ENCODE results near the gene SHISA7.
"Not testable (repeated sequence)": the region's sequence is repeated elsewhere in the genome, so short reads cannot be mapped to it uniquely, and the experiment has no call there.

GRCh38 chr19:55401390-55401789, 41.7 kb downstream of the SHISA7 start:
- TF ChIP-seq ZNF510 (tag by site-specific recombination; IDR thresholded peaks at IDR 0.05; ENCODE audit: insufficient replicate concordance); ZNF701 (tag by site-specific recombination; IDR thresholded peaks at IDR 0.05); ELK4 (IDR thresholded peaks at IDR 0.05; ENCODE audit: borderline replicate concordance, low read depth, low read length); CTCF (tag by site-specific recombination; IDR thresholded peaks at IDR 0.05); ZNF416 (tag by site-specific recombination; IDR thresholded peaks at IDR 0.05); WT1 (tag by site-specific recombination; IDR thresholded peaks at IDR 0.05); ZNF114 (tag by site-specific recombination; IDR thresholded peaks at IDR 0.05); INSM2 (tag by site-specific recombination; IDR thresholded peaks at IDR 0.05); PATZ1 (tag by site-specific recombination; IDR thresholded peaks at IDR 0.05); ZNF555 (tag by site-specific recombination; conservative IDR thresholded peaks at IDR 0.05); REST (tag by site-specific recombination; IDR thresholded peaks at IDR 0.05); ZFP69B (tag by site-specific recombination; IDR thresholded peaks at IDR 0.05); ZBTB11 (tag by site-specific recombination; conservative IDR thresholded peaks at IDR 0.05; ENCODE audit: low read depth): not testable (repeated sequence)
